HepG2 (cell line): ENCODE results near the gene AGBL3.

Source experiments
- ATF1 ChIP-seq: IDR thresholded peaks from 2 replicates; pipeline ENCODE4 v1.6.1; 2016; ENCODE audit warnings: mild to moderate bottlenecking, control low read depth
- BRD4 ChIP-seq: sonication (generic); formaldehyde crosslinking; IDR thresholded peaks from 2 replicates; pipeline ENCODE4 v1.4.0; 2020; ENCODE audit warnings: missing genetic modification reagents
- POLR2AphosphoS5 ChIP-seq: IDR thresholded peaks from 2 replicates; pipeline ENCODE4 v1.6.1; 2012; ENCODE audit warnings: low read depth, low read length
- ZNF274 ChIP-seq: sonication (generic); formaldehyde crosslinking; IDR thresholded peaks from 2 replicates; pipeline ENCODE4 v1.5.1; 2020; ENCODE audit warnings: mild to moderate bottlenecking, missing genetic modification reagents

- TF ChIP-seq ATF1 (CRISPR knock-in tag), result no peak
- no peak for TF ChIP-seq ZNF274
- no peak for TF ChIP-seq POLR2AphosphoS5
- TF ChIP-seq BRD4, result no peak
Observed at GRCh38 chr7:135098391-135098790, 112.1 kb downstream of the AGBL3 start.
